SK-N-SH (cell line): ENCODE measurements around the gene COX4I1. TPM values are rescaled to one million over a fixed set of nuclear protein-coding genes. Genes with fewer than 3 reads are reported as not detected.

ENCODE experiments used
- CTCF ChIA-PET: fragments of 300-600, 350-600 bp; formaldehyde crosslinking; extraction: SDS; loops from one replicate; lab custom pipeline; 2021; lab: Yijun Ruan, JAX
- POLR2A ChIA-PET: fragments of 350-600 bp; sonication (Branson Sonifier 250); formaldehyde crosslinking; extraction: SDS; loops from one replicate; lab custom pipeline; 2020; ENCODE audit warnings: antibody characterized with exemption, inconsistent platforms; lab: Yijun Ruan, JAX
- DNase-seq: peaks from one replicate; pipeline ENCODE4 v3.0.0; 2012
- H2AFZ ChIP-seq: fragments of 200-600 bp; sonication (generic); 2 replicates; pipeline ENCODE4 v1.8.1; 2016; ENCODE audit warnings: antibody characterized with exemption, mild to moderate bottlenecking, low read depth
- H3F3A ChIP-seq: fragments of 200-600 bp; sonication (generic); replicated peaks from 2 replicates; pipeline ENCODE3; 2016; ENCODE audit warnings: antibody characterized with exemption, mild to moderate bottlenecking; ENCODE audit not compliant: insufficient read depth
- H3K27ac ChIP-seq, 2 experiments: fragments of 200-500 bp in 1 of 2; fragments of 200-600 bp in 1 of 2; sonication (Bioruptor generic) in 1 of 2; sonication (generic), shearing (Covaris generic) in 1 of 2; 2 replicates each; pipeline versions ENCODE4 v1.5.1 to v1.6.1; 2014 to 2016; ENCODE audit warnings: low read depth in 2 of 2, inconsistent platforms in 1 of 2, low read length in 1 of 2, mild to moderate bottlenecking in 1 of 2, mixed read lengths in 1 of 2
- H3K27me3 ChIP-seq: fragments of 200-600 bp; sonication (generic), shearing (Covaris generic); 2 replicates; pipeline ENCODE4 v1.6.1; 2016; ENCODE audit warnings: mixed run types; ENCODE audit not compliant: insufficient read depth
- H3K36me3 ChIP-seq, 2 experiments: fragments of 200-500 bp in 1 of 2; fragments of 200-600 bp in 1 of 2; sonication (Bioruptor generic) in 1 of 2; sonication (generic) in 1 of 2; replicated peaks in 1 of 2; 2 replicates each; pipeline versions ENCODE3 to v1.5.1; 2014 to 2016; ENCODE audit warnings: low read length in 1 of 2, mild to moderate bottlenecking in 1 of 2; ENCODE audit not compliant: insufficient read depth in 2 of 2, control insufficient read depth in 1 of 2
- H3K4me1 ChIP-seq, 2 experiments: fragments of 200-500 bp in 1 of 2; fragments of 200-600 bp in 1 of 2; sonication (Bioruptor generic) in 1 of 2; sonication (generic), shearing (Covaris generic) in 1 of 2; 2 replicates each; pipeline versions ENCODE4 v1.5.1 to v1.6.1; 2014 to 2016; ENCODE audit warnings: low read depth in 1 of 2, low read length in 1 of 2, mixed run types in 1 of 2; ENCODE audit not compliant: insufficient read depth in 2 of 2, control insufficient read depth in 1 of 2
- H3K4me2 ChIP-seq: fragments of 200-600 bp; sonication (generic), shearing (Covaris generic); 2 replicates; pipeline ENCODE4 v1.6.1; 2017; ENCODE audit warnings: mixed run types
- H3K4me3 ChIP-seq, 2 experiments: fragments of 200-500 bp in 1 of 2; fragments of 200-600 bp in 1 of 2; sonication (Bioruptor generic) in 1 of 2; sonication (generic), shearing (Covaris generic) in 1 of 2; 2 replicates each; pipeline versions ENCODE4 v1.5.1 to v1.8.1; 2014 to 2016; ENCODE audit warnings: low read depth in 2 of 2, inconsistent platforms in 1 of 2, low read length in 1 of 2, mild to moderate bottlenecking in 1 of 2, mixed read lengths in 1 of 2, moderate library complexity in 1 of 2
- H3K79me2 ChIP-seq: fragments of 200-600 bp; sonication (generic); 2 replicates; pipeline ENCODE4 v1.8.1; 2017; ENCODE audit warnings: mild to moderate bottlenecking; ENCODE audit not compliant: insufficient read depth
- H3K9ac ChIP-seq: fragments of 200-600 bp; sonication (generic); 2 replicates; pipeline ENCODE4 v1.6.1; 2017; ENCODE audit warnings: mixed run types
- H3K9me2 ChIP-seq: fragments of 200-600 bp; sonication (generic); 2 replicates; pipeline ENCODE4 v1.6.1; 2017; ENCODE audit warnings: mixed run types
- H3K9me3 ChIP-seq: fragments of 200-600 bp; sonication (generic); 2 replicates; pipeline ENCODE4 v1.6.1; 2017; ENCODE audit warnings: mixed run types, mild to moderate bottlenecking, moderate library complexity
- H4K20me1 ChIP-seq: fragments of 200-600 bp; sonication (generic); 2 replicates; pipeline ENCODE4 v1.6.1; 2017; ENCODE audit warnings: mild to moderate bottlenecking, mixed run types; ENCODE audit not compliant: insufficient read depth
- EP300 ChIP-seq, 2 experiments: IDR thresholded peaks; 2 replicates each; pipeline versions ENCODE4 v1.4.0 to v1.6.1; 2012; ENCODE audit warnings: borderline replicate concordance in 1 of 2, low read depth in 1 of 2, low read length in 1 of 2
- FOXM1 ChIP-seq: IDR thresholded peaks from 2 replicates; pipeline ENCODE4 v1.4.0; 2012; ENCODE audit warnings: low read depth, mild to moderate bottlenecking
- RAD21 ChIP-seq: IDR thresholded peaks from 2 replicates; pipeline ENCODE4 v1.6.1; 2012; ENCODE audit warnings: mild to moderate bottlenecking, low read length
- RXRA ChIP-seq: IDR thresholded peaks from 2 replicates; pipeline ENCODE4 v1.4.0; 2012; ENCODE audit warnings: low read depth, mild to moderate bottlenecking, borderline replicate concordance
- SIN3A ChIP-seq: IDR thresholded peaks from 2 replicates; pipeline ENCODE4 v1.6.1; 2012; ENCODE audit warnings: low read depth, mild to moderate bottlenecking, low read length, moderate library complexity, borderline replicate concordance
- TCF12 ChIP-seq: IDR thresholded peaks from 2 replicates; pipeline ENCODE4 v1.4.0; 2012
- YY1 ChIP-seq: IDR thresholded peaks from 2 replicates; pipeline ENCODE4 v1.4.0; 2012; ENCODE audit warnings: low read depth, mild to moderate bottlenecking
- WGBS: methylation state at CpG from one replicate; pipeline ENCODE4 v1.1.6; 2017; ENCODE audit warnings: low lambda C conversion rate; 5-methylcytosine and 5-hydroxymethylcytosine counted together
- polyA plus RNA-seq, 3 experiments: library from polyadenylated mRNA; depleted of rRNA; stranded (reverse); fragments of >200 nt; gene quantifications; 2 replicates each; pipeline ENCODE4 v1.2.3, GENCODE V29; 2012
- TF ChIP-seq, protein P1 (sequence below): fragments of 200-600 bp; sonication (generic); IDR thresholded peaks from 2 replicates; pipeline ENCODE4 v1.6.1; 2017; ENCODE audit warnings: antibody characterized with exemption, mild to moderate bottlenecking, moderate library complexity
- TF ChIP-seq, protein P2 (sequence below): IDR thresholded peaks from 2 replicates; pipeline ENCODE4 v1.6.1; 2012; ENCODE audit warnings: mild to moderate bottlenecking, low read depth, low read length, moderate library complexity
- TF ChIP-seq, protein P3 (sequence below): IDR thresholded peaks from 2 replicates; pipeline ENCODE4 v1.4.0; 2012; ENCODE audit warnings: low read depth, borderline replicate concordance
- TF ChIP-seq, protein P4 (sequence below): IDR thresholded peaks from 2 replicates; pipeline ENCODE4 v1.4.0; 2012; ENCODE audit warnings: low read depth
- TF ChIP-seq, protein P5 (sequence below): fragments of 150-350 bp; IDR thresholded peaks from 2 replicates; pipeline ENCODE4 v1.6.1; 2016; ENCODE audit warnings: mild to moderate bottlenecking, low read depth, low read length

COX4I1 gene
- polyA plus RNA-seq, 1 of the 3 experiments (the other 2 are of a cell fraction): 1,294 TPM

DNA sequence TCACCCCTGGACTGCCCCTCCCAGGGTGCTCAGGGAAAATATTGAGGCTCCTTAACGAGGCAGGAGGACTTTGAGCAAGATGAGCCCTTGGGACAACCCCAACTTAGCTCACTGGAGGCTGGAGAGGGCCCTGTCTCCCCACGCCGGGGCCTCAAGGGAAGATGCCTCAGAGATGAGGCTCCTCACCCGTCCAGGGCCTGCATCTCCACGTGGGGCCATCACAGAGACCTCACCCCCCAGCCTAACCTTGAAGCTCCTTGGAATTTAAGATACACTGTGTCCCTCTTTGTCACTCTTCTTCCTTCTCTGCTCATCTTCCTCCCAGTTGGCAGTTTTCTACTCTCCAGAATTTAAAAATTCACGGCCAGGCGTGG, 11.2 kb downstream of the COX4I1 start:
- H4K20me1 ChIP-seq: no peaks in the 10 kb centered on the region
- CTCF ChIA-PET: interaction anchor here (1.9 to 3.7 kb wide), 3 partner anchors 9 to 205 kb away, joined by 7 to 32 read pairs (median 11); no protein-coding TSS in a partner anchor
- WGBS: 82% methylated on average over 7 of the region's 7 CpGs
- H3K9me2 ChIP-seq: no peaks in the 10 kb centered on the region
- TF ChIP-seq TCF12 (no peak), FOXM1 (no peak), RXRA (no peak), RAD21 (no peak), EP300 (IDR thresholded peaks at IDR 0.05; ENCODE audit: borderline replicate concordance in 1 of 2, low read depth in 1 of 2, low read length in 1 of 2) (no peak), YY1 (no peak), SIN3A (no peak)
- TF ChIP-seq, protein P1, sequence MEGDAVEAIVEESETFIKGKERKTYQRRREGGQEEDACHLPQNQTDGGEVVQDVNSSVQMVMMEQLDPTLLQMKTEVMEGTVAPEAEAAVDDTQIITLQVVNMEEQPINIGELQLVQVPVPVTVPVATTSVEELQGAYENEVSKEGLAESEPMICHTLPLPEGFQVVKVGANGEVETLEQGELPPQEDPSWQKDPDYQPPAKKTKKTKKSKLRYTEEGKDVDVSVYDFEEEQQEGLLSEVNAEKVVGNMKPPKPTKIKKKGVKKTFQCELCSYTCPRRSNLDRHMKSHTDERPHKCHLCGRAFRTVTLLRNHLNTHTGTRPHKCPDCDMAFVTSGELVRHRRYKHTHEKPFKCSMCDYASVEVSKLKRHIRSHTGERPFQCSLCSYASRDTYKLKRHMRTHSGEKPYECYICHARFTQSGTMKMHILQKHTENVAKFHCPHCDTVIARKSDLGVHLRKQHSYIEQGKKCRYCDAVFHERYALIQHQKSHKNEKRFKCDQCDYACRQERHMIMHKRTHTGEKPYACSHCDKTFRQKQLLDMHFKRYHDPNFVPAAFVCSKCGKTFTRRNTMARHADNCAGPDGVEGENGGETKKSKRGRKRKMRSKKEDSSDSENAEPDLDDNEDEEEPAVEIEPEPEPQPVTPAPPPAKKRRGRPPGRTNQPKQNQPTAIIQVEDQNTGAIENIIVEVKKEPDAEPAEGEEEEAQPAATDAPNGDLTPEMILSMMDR: no peak
- TF ChIP-seq, protein P2, sequence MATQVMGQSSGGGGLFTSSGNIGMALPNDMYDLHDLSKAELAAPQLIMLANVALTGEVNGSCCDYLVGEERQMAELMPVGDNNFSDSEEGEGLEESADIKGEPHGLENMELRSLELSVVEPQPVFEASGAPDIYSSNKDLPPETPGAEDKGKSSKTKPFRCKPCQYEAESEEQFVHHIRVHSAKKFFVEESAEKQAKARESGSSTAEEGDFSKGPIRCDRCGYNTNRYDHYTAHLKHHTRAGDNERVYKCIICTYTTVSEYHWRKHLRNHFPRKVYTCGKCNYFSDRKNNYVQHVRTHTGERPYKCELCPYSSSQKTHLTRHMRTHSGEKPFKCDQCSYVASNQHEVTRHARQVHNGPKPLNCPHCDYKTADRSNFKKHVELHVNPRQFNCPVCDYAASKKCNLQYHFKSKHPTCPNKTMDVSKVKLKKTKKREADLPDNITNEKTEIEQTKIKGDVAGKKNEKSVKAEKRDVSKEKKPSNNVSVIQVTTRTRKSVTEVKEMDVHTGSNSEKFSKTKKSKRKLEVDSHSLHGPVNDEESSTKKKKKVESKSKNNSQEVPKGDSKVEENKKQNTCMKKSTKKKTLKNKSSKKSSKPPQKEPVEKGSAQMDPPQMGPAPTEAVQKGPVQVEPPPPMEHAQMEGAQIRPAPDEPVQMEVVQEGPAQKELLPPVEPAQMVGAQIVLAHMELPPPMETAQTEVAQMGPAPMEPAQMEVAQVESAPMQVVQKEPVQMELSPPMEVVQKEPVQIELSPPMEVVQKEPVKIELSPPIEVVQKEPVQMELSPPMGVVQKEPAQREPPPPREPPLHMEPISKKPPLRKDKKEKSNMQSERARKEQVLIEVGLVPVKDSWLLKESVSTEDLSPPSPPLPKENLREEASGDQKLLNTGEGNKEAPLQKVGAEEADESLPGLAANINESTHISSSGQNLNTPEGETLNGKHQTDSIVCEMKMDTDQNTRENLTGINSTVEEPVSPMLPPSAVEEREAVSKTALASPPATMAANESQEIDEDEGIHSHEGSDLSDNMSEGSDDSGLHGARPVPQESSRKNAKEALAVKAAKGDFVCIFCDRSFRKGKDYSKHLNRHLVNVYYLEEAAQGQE: no peak
- TF ChIP-seq, protein P3, sequence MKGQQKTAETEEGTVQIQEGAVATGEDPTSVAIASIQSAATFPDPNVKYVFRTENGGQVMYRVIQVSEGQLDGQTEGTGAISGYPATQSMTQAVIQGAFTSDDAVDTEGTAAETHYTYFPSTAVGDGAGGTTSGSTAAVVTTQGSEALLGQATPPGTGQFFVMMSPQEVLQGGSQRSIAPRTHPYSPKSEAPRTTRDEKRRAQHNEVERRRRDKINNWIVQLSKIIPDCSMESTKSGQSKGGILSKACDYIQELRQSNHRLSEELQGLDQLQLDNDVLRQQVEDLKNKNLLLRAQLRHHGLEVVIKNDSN: no peak
- TF ChIP-seq, protein P4, sequence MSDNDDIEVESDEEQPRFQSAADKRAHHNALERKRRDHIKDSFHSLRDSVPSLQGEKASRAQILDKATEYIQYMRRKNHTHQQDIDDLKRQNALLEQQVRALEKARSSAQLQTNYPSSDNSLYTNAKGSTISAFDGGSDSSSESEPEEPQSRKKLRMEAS: no peak
- TF ChIP-seq, protein P5, sequence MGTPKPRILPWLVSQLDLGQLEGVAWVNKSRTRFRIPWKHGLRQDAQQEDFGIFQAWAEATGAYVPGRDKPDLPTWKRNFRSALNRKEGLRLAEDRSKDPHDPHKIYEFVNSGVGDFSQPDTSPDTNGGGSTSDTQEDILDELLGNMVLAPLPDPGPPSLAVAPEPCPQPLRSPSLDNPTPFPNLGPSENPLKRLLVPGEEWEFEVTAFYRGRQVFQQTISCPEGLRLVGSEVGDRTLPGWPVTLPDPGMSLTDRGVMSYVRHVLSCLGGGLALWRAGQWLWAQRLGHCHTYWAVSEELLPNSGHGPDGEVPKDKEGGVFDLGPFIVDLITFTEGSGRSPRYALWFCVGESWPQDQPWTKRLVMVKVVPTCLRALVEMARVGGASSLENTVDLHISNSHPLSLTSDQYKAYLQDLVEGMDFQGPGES: no peak
- TF ChIP-seq, all 33 proteins: peak for 0
- H2AFZ ChIP-seq: no peak overlapping the region
- DNase-seq: no peak
- H3K4me3 ChIP-seq: no peak overlapping the region
- H3K27me3 ChIP-seq: peaks cover 43% of the 10 kb centered on the region
- H3F3A ChIP-seq: no peaks in the 10 kb centered on the region
- no peaks in the 10 kb centered on the region for H3K79me2 ChIP-seq
- H3K36me3 ChIP-seq: peaks cover 3 to 14% of the 10 kb centered on the region in 2 experiments
- H3K9ac ChIP-seq: no peak overlapping the region
- H3K27ac ChIP-seq: no peak overlapping the region
- no peaks in the 10 kb centered on the region for H3K4me1 ChIP-seq
- H3K9me3 ChIP-seq: no peaks in the 10 kb centered on the region
- POLR2A ChIA-PET: no interaction called here
- no peak overlapping the region for H3K4me2 ChIP-seq
